T-helper 1 cell treated with Interleukin-12 subunit alpha and Interleukin-12 subunit beta and Interleukin-4 antibody, amounts not matched to agents 30 μg/mL and 1 μg/mL, for 36 hours (primary cell): ENCODE measurements around the gene LST1.
"Not testable (repeated sequence)": the region's sequence is repeated elsewhere in the genome, so short reads cannot be mapped to it uniquely, and the experiment has no call there.

Experiments used
- H3K27ac Mint-ChIP-seq: one replicate; pipeline ENCODE4 v1.8.0; 2021; ENCODE audit warnings: mild to moderate bottlenecking, mixed read lengths
- H3K27me3 Mint-ChIP-seq: one replicate; pipeline ENCODE4 v1.8.0; 2021; ENCODE audit warnings: low read depth, mixed read lengths
- H3K36me3 Mint-ChIP-seq: one replicate; pipeline ENCODE4 v1.8.0; 2021; ENCODE audit warnings: low read depth, mixed read lengths
- H3K4me1 Mint-ChIP-seq: one replicate; pipeline ENCODE4 v1.8.0; 2021; ENCODE audit warnings: low read depth, mixed read lengths
- H3K4me3 Mint-ChIP-seq: one replicate; pipeline ENCODE4 v1.8.0; 2021; ENCODE audit warnings: mild to moderate bottlenecking, moderate library complexity, mixed read lengths
- H3K9me3 Mint-ChIP-seq: one replicate; pipeline ENCODE4 v1.8.0; 2021; ENCODE audit warnings: mixed read lengths

The LST1 gene

DNA sequence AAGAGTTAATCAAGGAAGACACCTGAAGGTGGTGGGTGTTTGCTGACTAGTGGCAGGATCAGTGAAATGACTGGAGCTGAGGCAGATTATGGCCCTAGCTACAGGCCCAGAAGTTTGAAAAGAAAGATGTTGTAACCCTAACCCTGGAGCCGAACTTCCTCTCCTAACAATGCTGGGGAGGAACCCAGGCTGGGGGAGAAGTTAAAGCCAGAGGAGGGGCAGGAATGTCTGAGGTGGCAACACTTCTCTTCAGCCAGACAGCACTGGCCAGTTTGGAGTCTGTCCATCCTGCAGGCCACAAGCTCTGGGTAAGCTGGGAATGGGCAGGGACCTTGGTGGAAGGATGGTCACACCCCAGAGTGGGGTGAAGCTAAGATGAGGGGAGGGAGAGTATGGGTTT lies at the start of gene LST1:
Gene LST1 (plus strand): TSS at position 270 of the 400 bp plus-strand sequence. CDS start 1,023 bp downstream, outside the sequence.
- Mint-ChIP-seq H3K4me3 (peak within 1 kb of the TSS; percentile 97), H3K4me1 (peaks cover 41% of the 10 kb centered on the region), H3K27ac (peak within 1 kb of the TSS; percentile 95), H3K9me3 (no peaks in the 10 kb centered on the region), H3K36me3 (peaks cover 37% of the 10 kb centered on the region), H3K27me3 (no peaks in the 10 kb centered on the region)

DNA sequence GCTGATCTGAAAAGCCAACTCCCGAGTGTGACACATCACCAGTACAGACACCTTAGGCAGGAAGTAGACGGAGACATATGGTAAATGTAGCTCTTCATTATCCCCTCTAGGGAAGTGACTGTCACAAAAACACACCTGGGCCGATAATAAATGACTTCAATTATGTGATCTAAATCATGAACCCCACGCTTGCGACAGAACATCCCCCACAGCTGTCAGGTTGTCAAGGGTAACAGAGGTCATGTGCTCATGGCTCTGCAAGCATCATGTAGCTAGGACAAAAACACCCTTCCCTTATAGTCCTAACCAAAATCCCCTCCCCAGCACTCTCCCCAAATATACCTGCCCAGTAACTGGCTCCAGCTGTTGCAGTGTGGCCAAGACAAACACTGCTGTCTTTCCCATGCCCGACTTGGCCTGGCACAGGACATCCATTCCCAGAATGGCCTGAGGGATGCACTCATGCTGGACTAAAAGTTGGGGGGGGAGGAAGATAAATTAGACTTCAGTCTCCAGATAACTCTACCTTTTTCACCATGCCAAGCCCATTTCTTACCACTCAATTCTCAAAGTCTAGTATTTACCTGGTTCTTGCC lies 47.2 kb upstream of the LST1 start:
- Mint-ChIP-seq H3K4me1 (peaks cover 44% of the 10 kb centered on the region), H3K4me3 (peak overlapping the region; percentile 93), H3K36me3 (peaks cover 58% of the 10 kb centered on the region)

DNA sequence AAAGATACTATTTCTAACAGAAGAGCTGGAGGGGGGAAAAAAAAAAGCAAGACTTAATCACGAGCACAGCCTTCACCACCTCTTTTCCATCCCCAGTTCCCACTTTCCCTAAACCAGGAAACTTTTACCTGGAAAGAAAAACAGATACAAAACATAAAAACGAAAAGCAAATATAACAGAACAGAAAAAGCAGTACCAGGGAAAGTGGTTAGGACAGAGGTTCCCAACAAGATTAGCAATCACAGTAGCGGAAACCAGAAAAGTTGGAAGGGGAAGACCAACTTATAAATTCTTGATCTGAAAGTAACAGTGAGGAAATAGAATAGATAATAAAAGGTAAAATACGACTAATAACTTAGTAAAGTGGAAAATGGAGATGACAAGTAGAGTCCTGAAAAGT lies 45.4 kb upstream of the LST1 start:
- Mint-ChIP-seq H3K4me1 (peaks cover 42% of the 10 kb centered on the region), H3K9me3 (no peaks in the 10 kb centered on the region), H3K36me3 (peaks cover 44% of the 10 kb centered on the region), H3K27ac (peak overlapping the region; percentile 86), H3K27me3 (no peaks in the 10 kb centered on the region), H3K4me3 (peak overlapping the region; percentile 93)

More for the DNA sequence above, 47.2 kb upstream of the LST1 start:
- Mint-ChIP-seq H3K9me3 (no peaks in the 10 kb centered on the region), H3K27ac (peak overlapping the region; percentile 13), H3K27me3 (no peaks in the 10 kb centered on the region)

DNA sequence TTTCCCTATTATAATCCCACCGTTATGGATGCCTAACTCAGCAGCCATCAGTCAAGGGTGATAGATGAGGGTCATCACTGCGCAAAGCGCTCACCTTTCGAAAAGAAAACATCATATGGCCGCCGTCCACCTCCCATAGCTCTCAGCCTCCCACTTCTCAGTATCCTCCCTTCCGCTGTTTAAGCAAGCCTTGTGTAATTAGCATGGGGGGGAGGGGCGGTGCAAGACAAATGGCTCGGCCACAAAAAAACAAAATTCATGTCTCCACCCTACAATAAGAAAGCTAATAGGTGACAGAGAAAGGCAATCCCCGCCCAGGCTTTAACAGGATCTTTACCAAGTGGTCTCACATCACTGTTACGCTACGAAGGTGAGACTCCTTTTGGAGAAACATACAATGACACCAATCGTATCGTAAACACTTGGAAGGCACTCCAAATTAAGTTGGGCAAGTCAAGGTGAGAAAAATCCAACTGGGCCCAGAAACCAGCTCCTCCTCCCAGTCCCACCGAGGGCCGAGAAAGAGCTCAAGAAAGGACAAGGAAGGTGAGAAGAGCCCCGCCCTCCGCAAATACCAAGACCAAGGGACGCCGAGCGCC lies 44.9 kb upstream of the LST1 start:
- no peaks in the 10 kb centered on the region for H3K27me3 Mint-ChIP-seq
- H3K4me3 Mint-ChIP-seq: peak overlapping the region; percentile 93
- peaks cover 39% of the 10 kb centered on the region for H3K36me3 Mint-ChIP-seq
- peak overlapping the region; percentile 87 for H3K27ac Mint-ChIP-seq
- peaks cover 41% of the 10 kb centered on the region for H3K4me1 Mint-ChIP-seq
- no peaks in the 10 kb centered on the region for H3K9me3 Mint-ChIP-seq

DNA sequence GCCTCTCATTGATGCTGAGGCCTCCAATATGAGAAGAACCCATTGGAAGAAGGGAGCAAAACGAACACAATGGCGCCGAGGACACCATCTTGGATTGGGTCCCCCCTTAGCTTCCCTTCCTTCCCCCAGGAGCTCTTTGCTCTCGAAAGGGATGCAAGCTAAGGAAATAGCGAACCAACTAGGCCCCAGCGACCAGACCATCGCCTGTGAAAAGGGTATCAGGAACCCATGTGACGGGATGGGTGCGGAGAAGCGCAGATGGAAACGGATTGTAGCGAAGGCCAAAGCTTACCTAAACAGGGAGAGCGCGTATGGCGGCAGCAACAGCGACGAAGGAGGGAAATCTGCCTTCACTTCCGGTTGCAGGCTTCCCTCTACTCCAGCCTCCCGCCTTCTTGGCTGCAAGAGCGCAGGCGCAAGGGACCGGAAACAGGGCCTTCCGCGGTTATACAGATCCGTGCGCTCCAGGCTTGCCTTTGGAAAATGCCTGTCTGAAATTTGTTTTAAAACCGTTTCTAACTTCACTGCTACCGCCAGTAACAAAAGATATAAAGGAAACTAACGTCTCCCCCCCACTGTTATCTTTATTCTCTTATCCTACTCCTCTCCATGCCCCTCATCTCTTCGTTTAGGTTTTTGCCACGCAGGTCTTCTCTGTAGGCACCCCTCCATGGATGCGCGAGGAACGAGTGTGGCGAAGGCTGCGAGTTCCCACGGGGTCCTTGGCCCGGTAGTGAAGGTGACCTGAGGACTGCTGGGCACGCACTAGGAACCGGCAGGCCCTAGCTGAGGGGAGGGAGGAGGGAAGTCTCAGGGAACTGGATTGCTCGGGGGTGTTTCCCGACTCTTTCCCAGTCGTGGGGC lies 44.2 kb upstream of the LST1 start, which contains the start of gene DDX39B:
Gene DDX39B (minus strand): TSS at position 346 of the 864 bp plus-strand sequence. CDS start 1,471 bp downstream, outside the sequence.
- H3K4me3 Mint-ChIP-seq: peak within 1 kb of the TSS; percentile 93
- H3K9me3 Mint-ChIP-seq: no peaks in the 10 kb centered on the region
- H3K27ac Mint-ChIP-seq: peak within 1 kb of the TSS; percentile 87
- peaks cover 33% of the 10 kb centered on the region for H3K36me3 Mint-ChIP-seq
- peaks cover 43% of the 10 kb centered on the region for H3K4me1 Mint-ChIP-seq
- no peaks in the 10 kb centered on the region for H3K27me3 Mint-ChIP-seq

DNA sequence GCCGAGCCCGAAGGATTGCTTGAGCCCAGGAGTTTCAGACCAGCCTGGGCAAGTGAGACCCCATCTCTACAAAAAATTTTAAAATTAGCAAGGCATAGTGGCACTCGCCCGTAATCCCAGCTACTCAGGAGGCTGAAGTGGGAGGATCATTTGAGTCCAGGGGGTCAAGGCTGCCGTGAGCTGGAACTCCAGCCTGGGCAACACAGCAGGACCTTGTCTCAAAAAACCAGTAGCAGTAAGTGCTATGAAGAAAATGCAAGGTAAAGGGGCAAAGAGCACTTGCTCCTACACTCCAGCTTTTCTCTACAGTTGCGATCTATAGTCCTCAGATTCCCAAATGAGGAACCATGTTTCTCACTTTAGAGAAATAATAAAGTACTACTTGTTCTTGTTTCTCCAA lies 42.4 kb upstream of the LST1 start:
- Mint-ChIP-seq H3K27me3 (no peaks in the 10 kb centered on the region), H3K27ac (no peak overlapping the region), H3K4me1 (peaks cover 47% of the 10 kb centered on the region), H3K9me3 (no peaks in the 10 kb centered on the region), H3K36me3 (peaks cover 26% of the 10 kb centered on the region), H3K4me3 (no peak overlapping the region)

DNA sequence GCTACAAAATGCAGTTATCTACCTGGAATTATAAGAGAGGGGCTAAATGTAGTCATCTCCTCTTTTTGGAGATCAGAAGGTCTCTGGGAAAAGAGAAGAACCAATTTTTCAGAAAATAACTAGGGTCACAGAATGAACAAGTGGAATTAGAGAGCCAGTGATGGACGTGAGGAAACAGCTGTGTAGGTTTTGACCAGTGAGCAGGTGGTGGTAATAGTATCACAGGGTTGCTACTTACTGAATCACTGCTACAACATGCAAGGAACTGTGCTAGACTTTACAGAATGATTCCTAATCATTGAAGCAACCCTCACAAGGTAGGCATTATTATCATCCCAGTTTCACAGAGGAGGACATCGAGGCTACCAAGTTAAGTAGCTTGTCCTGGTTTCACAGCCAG lies 41.4 kb upstream of the LST1 start:
- H3K36me3 Mint-ChIP-seq: peaks cover 18% of the 10 kb centered on the region
- H3K27me3 Mint-ChIP-seq: no peaks in the 10 kb centered on the region
- H3K4me3 Mint-ChIP-seq: no peak overlapping the region
- H3K4me1 Mint-ChIP-seq: peaks cover 42% of the 10 kb centered on the region
- no peaks in the 10 kb centered on the region for H3K9me3 Mint-ChIP-seq
- H3K27ac Mint-ChIP-seq: no peak overlapping the region

DNA sequence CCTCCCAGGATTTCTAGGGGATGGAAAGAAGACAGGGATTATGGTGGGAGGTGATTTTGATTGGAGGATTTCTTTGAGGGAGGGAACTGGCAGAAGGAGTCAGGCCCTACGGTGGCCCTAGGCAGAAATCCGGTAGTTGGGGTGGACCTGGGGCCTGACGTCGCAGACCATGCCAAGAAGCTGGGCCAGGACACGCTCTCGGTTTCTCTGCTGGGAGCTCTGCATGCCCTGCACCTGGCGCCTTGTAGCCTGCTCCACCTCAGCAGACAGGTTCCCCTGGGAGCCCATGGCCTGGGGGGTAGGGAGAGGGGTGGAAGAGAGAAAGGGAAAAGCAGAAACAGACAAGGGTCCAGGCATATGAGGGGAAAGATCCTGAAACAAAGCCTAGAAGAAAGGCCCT lies 40.8 kb upstream of the LST1 start:
- peaks cover 37% of the 10 kb centered on the region for H3K4me1 Mint-ChIP-seq
- no peak overlapping the region for H3K4me3 Mint-ChIP-seq

DNA sequence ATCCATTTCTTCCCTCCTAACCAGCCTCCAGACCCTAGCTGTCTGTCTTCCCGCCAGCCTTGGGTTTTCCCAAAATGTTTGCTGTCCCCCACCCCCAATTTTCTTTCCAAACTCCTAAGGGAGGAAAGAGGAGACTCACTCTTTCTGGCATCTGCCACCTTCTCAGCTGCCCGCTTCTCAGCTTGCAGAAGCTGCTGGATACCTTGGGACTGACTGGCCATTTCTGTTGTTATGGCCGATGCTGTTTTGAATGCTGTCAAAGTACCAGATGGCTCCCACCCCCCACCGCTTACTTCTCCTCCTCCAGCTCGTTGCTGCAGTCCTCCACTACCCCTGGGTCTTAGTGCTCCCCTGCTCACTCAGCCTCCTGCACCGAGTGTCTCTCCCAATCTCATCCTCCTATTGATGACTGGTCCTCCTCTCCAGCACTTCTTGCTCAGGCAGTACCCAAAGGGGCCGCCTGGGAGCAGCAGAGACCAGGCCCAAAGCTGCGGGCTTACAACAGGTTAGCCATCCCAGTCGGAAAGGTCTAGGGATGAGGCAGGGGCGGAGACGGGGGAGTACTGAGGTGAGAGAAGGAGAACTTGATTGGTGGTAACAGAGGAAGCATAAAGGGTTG lies 39.6 kb upstream of the LST1 start, which contains the start of gene ATP6V1G2:
Gene ATP6V1G2 (minus strand): TSS at position 270 of the 619 bp plus-strand sequence. CDS start 49 bp downstream, at position 221.
- H3K4me3 Mint-ChIP-seq: peak within 1 kb of the TSS; percentile 92
- no peaks in the 10 kb centered on the region for H3K9me3 Mint-ChIP-seq
- H3K36me3 Mint-ChIP-seq: peaks cover 12% of the 10 kb centered on the region
- H3K27ac Mint-ChIP-seq: peak within 1 kb of the TSS; percentile 90
- H3K4me1 Mint-ChIP-seq: peaks cover 38% of the 10 kb centered on the region
- H3K27me3 Mint-ChIP-seq: no peaks in the 10 kb centered on the region

More for the DNA sequence above, 40.8 kb upstream of the LST1 start:
- H3K9me3 Mint-ChIP-seq: no peaks in the 10 kb centered on the region
- peaks cover 15% of the 10 kb centered on the region for H3K36me3 Mint-ChIP-seq
- no peaks in the 10 kb centered on the region for H3K27me3 Mint-ChIP-seq
- no peak overlapping the region for H3K27ac Mint-ChIP-seq

DNA sequence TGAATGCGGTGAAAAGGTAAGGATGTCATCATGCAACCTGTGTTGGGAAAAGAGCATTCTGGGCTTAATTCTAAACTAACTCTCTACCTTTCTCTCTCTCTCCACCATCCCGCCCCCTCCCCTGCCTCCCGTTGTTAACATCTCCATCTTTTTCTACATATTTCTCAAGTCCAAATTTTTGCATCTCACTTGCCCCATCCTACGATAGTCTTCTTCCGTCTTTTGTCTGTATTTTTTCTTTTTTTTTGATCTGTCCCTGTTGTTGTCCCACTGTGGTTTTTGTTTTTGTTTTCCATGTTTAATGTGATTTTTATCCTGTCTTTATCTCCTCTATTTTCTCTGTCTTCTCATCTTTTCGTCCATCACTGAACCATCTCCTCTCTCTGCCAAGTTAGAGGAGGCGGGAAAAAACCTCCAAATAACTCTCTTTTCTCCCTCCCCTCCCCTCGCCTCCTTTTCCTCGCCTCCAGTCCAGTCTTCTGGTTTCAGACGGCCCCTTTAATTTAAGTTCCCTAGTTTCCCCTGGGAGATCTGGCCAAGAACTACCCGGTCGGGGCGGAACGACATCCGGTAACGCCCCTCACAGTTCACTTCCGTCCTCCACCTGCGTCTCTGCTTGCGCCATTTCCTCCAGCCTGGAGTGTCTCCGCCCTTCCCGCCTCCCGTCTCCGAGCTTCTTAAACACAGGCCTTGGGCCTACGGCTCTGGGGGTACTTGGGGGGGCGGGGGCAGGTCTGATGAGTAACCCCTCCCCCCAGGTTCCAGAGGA lies 38.9 kb upstream of the LST1 start, which contains the start of gene NFKBIL1:
Gene NFKBIL1 (plus strand): TSS at position 651 of the 769 bp plus-strand sequence. CDS start 87 bp downstream, at position 738.
- no peaks in the 10 kb centered on the region for H3K9me3 Mint-ChIP-seq
- H3K27me3 Mint-ChIP-seq: no peaks in the 10 kb centered on the region
- H3K4me3 Mint-ChIP-seq: peak within 1 kb of the TSS; percentile 92
- H3K4me1 Mint-ChIP-seq: peaks cover 37% of the 10 kb centered on the region
- peaks cover 13% of the 10 kb centered on the region for H3K36me3 Mint-ChIP-seq
- peak within 1 kb of the TSS; percentile 90 for H3K27ac Mint-ChIP-seq

DNA sequence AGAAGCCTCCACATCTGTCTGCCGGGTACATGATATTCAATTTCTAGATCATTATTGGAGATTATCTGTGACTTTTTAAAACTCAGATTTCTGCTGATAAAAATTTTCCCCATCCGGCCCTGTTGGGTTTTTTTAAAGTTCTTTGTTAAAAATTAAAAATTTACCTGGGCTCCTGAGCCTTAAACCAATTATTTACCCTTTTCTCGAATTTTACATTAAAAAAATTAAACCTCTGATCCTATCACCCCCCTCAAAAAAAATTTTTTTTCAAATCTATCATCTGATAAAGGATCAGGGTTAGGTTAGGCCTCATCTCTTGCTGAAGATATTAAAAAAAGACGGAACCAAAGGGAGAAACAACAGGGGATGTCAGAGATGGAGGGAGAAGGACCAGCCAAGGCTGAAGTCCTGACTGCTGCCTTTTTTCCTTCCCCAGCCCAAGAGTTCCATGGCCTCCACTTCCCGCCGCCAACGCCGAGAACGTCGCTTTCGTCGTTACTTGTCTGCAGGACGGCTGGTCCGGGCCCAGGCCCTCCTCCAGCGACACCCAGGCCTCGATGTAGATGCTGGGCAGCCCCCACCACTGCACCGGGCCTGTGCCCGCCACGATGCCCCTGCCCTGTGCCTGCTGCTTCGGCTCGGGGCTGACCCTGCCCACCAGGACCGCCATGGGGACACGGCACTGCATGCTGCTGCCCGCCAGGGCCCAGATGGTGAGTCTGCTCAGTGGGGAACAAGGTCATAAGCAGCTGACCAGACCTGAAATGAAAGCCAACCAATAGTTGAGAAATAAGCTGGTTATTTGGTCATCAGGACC lies 38.1 kb upstream of the LST1 start:
- Mint-ChIP-seq H3K27ac (peak overlapping the region; percentile 90), H3K36me3 (peaks cover 15% of the 10 kb centered on the region), H3K9me3 (no peaks in the 10 kb centered on the region), H3K4me3 (peak overlapping the region; percentile 92), H3K27me3 (no peaks in the 10 kb centered on the region), H3K4me1 (peaks cover 35% of the 10 kb centered on the region)

DNA sequence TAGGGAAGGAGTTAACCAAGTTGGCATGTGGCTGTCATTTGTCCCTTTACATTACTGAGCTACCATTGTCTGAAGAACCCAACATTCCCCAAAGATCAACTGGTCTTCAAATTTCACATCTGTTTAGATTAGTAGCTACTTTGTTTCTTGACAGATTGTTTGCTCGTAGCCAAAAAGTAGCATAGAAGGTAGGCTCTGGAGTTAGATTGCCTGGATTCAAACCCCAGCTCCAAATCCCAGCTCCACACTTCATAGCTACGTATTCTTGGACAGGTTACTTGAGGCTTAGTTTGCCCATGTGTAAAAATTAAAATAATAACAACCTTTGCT lies 37.6 kb upstream of the LST1 start:
- H3K9me3 Mint-ChIP-seq: no peaks in the 10 kb centered on the region
- H3K4me1 Mint-ChIP-seq: peaks cover 30% of the 10 kb centered on the region
- no peak overlapping the region for H3K27ac Mint-ChIP-seq

DNA sequence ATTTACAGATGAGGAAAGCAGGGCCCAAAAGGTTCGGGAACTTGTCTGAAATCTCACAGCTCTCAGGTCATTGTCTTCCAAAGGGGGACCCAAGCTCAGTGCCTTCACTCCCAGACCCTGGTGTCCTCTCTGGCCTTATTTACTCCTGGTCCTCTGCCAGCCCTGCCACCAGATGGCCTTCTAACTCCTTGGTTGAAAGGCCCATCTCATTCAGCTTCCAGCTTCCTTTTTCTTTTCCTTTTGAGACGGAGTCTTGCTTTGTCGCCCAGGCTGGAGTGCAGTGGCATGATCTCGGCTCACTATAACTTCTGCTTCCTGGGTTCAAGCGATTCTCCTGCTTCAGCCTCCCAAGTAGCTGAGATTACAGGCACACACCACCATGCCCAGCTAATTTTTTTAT lies 34.7 kb upstream of the LST1 start:
- peak overlapping the region; percentile 41 for H3K27ac Mint-ChIP-seq
- not testable (repeated sequence) for H3K9me3 Mint-ChIP-seq, H3K27me3 Mint-ChIP-seq
- peaks cover 33% of the 10 kb centered on the region for H3K4me1 Mint-ChIP-seq
- H3K4me3 Mint-ChIP-seq: peak overlapping the region; percentile 21
- peaks cover 20% of the 10 kb centered on the region for H3K36me3 Mint-ChIP-seq

More for the DNA sequence above, 37.6 kb upstream of the LST1 start:
- Mint-ChIP-seq H3K36me3 (peaks cover 17% of the 10 kb centered on the region), H3K27me3 (no peaks in the 10 kb centered on the region), H3K4me3 (no peak overlapping the region)
